Caki2 (cell line): ENCODE data around the gene LLPH. TPM values are rescaled to one million over a fixed set of nuclear protein-coding genes. Genes with fewer than 3 reads are reported as not detected.

Source experiments
- DNase-seq: peaks from one replicate; pipeline ENCODE4 v3.0.0-alpha.2; 2015; ENCODE audit warnings: low read depth
- in situ Hi-C: cut with HindIII; loops from 2 replicates; pipeline ENCODE4 v1.10.0; 2016; ENCODE audit warnings: low sequenced_read_pairs, low pct_unique_long_range_greater_than_20kb, mixed read lengths
- total RNA-seq: library from RNA; depleted of rRNA; stranded (reverse); fragments of >200 nt; shearing (Covaris generic); gene quantifications from 2 replicates; pipeline ENCODE4 v1.2.3, GENCODE V29; 2014; ENCODE audit warnings: low replicate concordance

Gene LLPH
- total RNA-seq, 1 experiment from 2014 or later: 41.7 TPM

GRCh38 chr12:66115071-66115600 is 15.4 kb downstream of the LLPH start:
- in situ Hi-C loops: loop anchor here (25.0 kb wide), 1 partner anchor 803 kb away; no protein-coding TSS in a partner anchor
- DNase-seq: no peak

- in situ Hi-C loops: loop anchor here (25.0 kb wide), 1 partner anchor 801 kb away; no protein-coding TSS in a partner anchor
- no peak for DNase-seq
Measured at GRCh38 chr12:66113471-66113870, 17.1 kb downstream of the LLPH start.

- no peak for DNase-seq
- in situ Hi-C loops: loop anchor here (25.0 kb wide), 1 partner anchor 799 kb away; no protein-coding TSS in a partner anchor
Measured at GRCh38 chr12:66111605-66112004, 18.9 kb downstream of the LLPH start.

GRCh38 chr12:66109056-66109455 is 21.5 kb downstream of the LLPH start:
- in situ Hi-C loops: loop anchor here (25.0 kb wide), 1 partner anchor 797 kb away; no protein-coding TSS in a partner anchor
- DNase-seq: no peak

GRCh38 chr12:66108386-66108785 is 22.2 kb downstream of the LLPH start:
- in situ Hi-C loops: loop anchor here (25.0 kb wide), 1 partner anchor 796 kb away; no protein-coding TSS in a partner anchor
- DNase-seq: no peak

GRCh38 chr12:66107451-66107915 is 23.1 kb downstream of the LLPH start:
- DNase-seq: peak; percentile 92
- in situ Hi-C loops: loop anchor here (25.0 kb wide), 1 partner anchor 795 kb away; no protein-coding TSS in a partner anchor

- in situ Hi-C loops: loop anchor here (25.0 kb wide), 1 partner anchor 791 kb away; no protein-coding TSS in a partner anchor
- DNase-seq: no peak
Measured at GRCh38 chr12:66103016-66103913, 27.3 kb downstream of the LLPH start.

GRCh38 chr12:66092559-66093269 is 37.8 kb downstream of the LLPH start:
- in situ Hi-C loops: no loop called here
- DNase-seq: peak; percentile 20

GRCh38 chr12:66090157-66090556 is 40.4 kb downstream of the LLPH start:
- in situ Hi-C loops: no loop called here

GRCh38 chr12:66087365-66087943 is 43.1 kb downstream of the LLPH start:
- in situ Hi-C loops: no loop called here
- DNase-seq: peak; percentile 67

More at GRCh38 chr12:66090157-66090556, 40.4 kb downstream of the LLPH start:
- no peak for DNase-seq

- DNase-seq: no peak
- in situ Hi-C loops: no loop called here
Measured at GRCh38 chr12:66085998-66086397, 44.6 kb downstream of the LLPH start.

- in situ Hi-C loops: no loop called here
Measured at GRCh38 chr12:66085213-66085612, 45.3 kb downstream of the LLPH start.

GRCh38 chr12:66083766-66084165 is 46.8 kb downstream of the LLPH start:
- DNase-seq: no peak
- in situ Hi-C loops: no loop called here

More at GRCh38 chr12:66085213-66085612, 45.3 kb downstream of the LLPH start:
- no peak for DNase-seq

GRCh38 chr12:66082744-66083143 is 47.8 kb downstream of the LLPH start:
- in situ Hi-C loops: no loop called here
- DNase-seq: no peak

- no peak for DNase-seq
- in situ Hi-C loops: no loop called here
Measured at GRCh38 chr12:66080791-66081190, 49.8 kb downstream of the LLPH start.

GRCh38 chr12:66077542-66077941 is 53.0 kb downstream of the LLPH start:
- no peak for DNase-seq
- in situ Hi-C loops: no loop called here

GRCh38 chr12:66074561-66074960 is 56.0 kb downstream of the LLPH start:
- DNase-seq: no peak
- in situ Hi-C loops: no loop called here

- in situ Hi-C loops: no loop called here
- no peak for DNase-seq
Measured at GRCh38 chr12:66072566-66072965, 58.0 kb downstream of the LLPH start.
